Progenitor cell of endocrine pancreas (in vitro differentiated cells): ENCODE results near the gene MT1A. TPM values are rescaled to one million over a fixed set of nuclear protein-coding genes. Genes with fewer than 3 reads are reported as not detected.

ENCODE experiments used
- DNase-seq: peaks from one replicate; pipeline ENCODE4 v3.0.0; 2021; ENCODE audit warnings: low spot score; ENCODE audit not compliant: unreplicated experiment
- H3K27ac Mint-ChIP-seq: 2 replicates; pipeline ENCODE4 v1.8.0; 2021; ENCODE audit warnings: mild to moderate bottlenecking, moderate library complexity, mixed read lengths
- H3K27me3 Mint-ChIP-seq: 2 replicates; pipeline ENCODE4 v1.8.0; 2021; ENCODE audit warnings: mixed read lengths
- H3K36me3 Mint-ChIP-seq: 2 replicates; pipeline ENCODE4 v1.8.0; 2022; ENCODE audit warnings: mixed read lengths; ENCODE audit not compliant: insufficient read depth
- H3K4me1 Mint-ChIP-seq: 2 replicates; pipeline ENCODE4 v1.8.0; 2021; ENCODE audit warnings: low read depth, mixed read lengths
- H3K4me3 Mint-ChIP-seq: 2 replicates; pipeline ENCODE4 v1.8.0; 2021; ENCODE audit warnings: low read depth, mild to moderate bottlenecking, moderate library complexity, mixed read lengths
- H3K9me3 Mint-ChIP-seq: 2 replicates; pipeline ENCODE4 v1.8.0; 2021; ENCODE audit warnings: low read depth, mixed read lengths
- total RNA-seq: library from RNA; stranded (reverse); gene quantifications from 2 replicates; pipeline ENCODE4 v1.2.1, GENCODE V29; 2021
- TF ChIP-seq, protein P1 (sequence below): fragments of 200-600 bp; sonication (generic); IDR thresholded peaks from one replicate; pipeline ENCODE4 v1.5.0; 2021; ENCODE audit warnings: antibody characterized with exemption, mild to moderate bottlenecking; ENCODE audit not compliant: unreplicated experiment

MT1A gene
- total RNA-seq, 1 donor from 2014 or later, result not detected

DNA sequence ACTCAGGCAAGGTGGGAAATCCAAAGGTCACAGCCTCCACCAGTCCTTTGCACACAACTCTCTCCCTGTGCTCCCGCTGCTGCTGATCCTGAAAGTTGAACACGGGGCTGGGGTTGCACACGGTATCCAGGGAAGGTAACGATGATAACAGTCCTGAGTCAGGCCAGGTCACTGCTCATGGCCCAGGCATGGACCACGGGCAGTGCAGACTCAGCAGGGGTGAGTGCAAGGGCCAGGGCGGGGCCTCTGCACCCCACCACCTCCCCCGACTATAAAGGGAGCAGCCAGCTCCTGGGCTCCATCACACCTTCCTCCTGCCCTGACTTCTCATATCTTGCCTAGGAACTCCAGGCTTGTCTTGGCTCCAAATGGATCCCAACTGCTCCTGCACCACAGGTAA lies 13.1 kb downstream of the MT1A start, which contains the start of gene MT1B:
TSS of gene MT1B (plus strand) at position 301 of the 400 bp plus-strand sequence. CDS start at position 369, 68 bp downstream.
- Mint-ChIP-seq H3K4me3 (no peak within 1 kb of the TSS), H3K27ac (no peak within 1 kb of the TSS), H3K4me1 (no peaks in the 10 kb centered on the region), H3K36me3 (no peaks in the 10 kb centered on the region), H3K27me3 (peaks cover 85% of the 10 kb centered on the region), H3K9me3 (no peaks in the 10 kb centered on the region)
- TF ChIP-seq, protein P1, sequence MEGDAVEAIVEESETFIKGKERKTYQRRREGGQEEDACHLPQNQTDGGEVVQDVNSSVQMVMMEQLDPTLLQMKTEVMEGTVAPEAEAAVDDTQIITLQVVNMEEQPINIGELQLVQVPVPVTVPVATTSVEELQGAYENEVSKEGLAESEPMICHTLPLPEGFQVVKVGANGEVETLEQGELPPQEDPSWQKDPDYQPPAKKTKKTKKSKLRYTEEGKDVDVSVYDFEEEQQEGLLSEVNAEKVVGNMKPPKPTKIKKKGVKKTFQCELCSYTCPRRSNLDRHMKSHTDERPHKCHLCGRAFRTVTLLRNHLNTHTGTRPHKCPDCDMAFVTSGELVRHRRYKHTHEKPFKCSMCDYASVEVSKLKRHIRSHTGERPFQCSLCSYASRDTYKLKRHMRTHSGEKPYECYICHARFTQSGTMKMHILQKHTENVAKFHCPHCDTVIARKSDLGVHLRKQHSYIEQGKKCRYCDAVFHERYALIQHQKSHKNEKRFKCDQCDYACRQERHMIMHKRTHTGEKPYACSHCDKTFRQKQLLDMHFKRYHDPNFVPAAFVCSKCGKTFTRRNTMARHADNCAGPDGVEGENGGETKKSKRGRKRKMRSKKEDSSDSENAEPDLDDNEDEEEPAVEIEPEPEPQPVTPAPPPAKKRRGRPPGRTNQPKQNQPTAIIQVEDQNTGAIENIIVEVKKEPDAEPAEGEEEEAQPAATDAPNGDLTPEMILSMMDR, result no peak
- DNase-seq, result no peak

DNA sequence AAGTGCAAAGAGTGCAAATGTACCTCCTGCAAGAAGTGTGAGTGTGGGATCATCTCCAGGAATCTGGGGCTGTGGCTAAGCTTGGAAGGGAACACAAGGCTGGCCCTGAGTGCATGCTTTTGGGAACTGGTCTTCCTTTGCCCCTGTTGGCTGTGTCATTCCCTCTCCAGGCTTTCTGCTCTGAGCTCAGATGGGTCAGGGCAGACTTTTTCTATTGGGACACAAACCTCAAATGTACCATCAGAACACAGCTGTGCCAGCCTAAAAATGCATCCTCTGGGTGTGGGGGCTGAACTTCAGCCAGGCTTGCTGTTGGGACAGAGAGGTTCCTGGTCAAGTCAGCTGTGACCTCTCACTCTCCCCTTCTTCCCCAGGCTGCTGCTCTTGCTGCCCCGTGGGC lies 14.1 kb downstream of the MT1A start:
- DNase-seq, result no peak
- TF ChIP-seq, protein P1, result no peak
- Mint-ChIP-seq H3K27ac (no peak overlapping the region), H3K4me1 (no peaks in the 10 kb centered on the region), H3K9me3 (no peaks in the 10 kb centered on the region), H3K4me3 (no peak overlapping the region), H3K36me3 (no peaks in the 10 kb centered on the region), H3K27me3 (peaks cover 83% of the 10 kb centered on the region)

DNA sequence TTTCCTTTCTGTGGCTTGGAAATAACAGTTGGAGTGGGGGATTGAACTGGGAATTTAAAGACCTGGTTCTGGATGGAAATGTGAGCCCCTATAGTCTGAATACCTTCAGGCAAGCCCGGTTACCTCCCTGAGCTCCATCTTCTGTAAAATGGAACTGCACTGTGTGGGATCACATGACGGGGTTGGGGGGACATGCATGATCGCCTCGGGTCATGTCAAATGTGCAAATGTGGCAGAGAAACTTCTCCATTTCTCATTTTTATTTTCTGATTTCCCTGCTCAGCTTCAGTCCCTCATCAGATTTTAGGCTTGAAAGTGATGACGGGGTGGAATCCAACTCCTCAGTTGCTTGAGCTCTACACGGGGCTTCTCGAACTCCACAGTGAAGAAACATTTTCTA lies 14.8 kb downstream of the MT1A start:
- peaks cover 4% of the 10 kb centered on the region for H3K4me1 Mint-ChIP-seq
- no peaks in the 10 kb centered on the region for H3K36me3 Mint-ChIP-seq
- no peak overlapping the region for H3K4me3 Mint-ChIP-seq
- TF ChIP-seq, protein P1, result no peak
- no peak for DNase-seq
- no peaks in the 10 kb centered on the region for H3K9me3 Mint-ChIP-seq
- H3K27me3 Mint-ChIP-seq, result peaks cover 83% of the 10 kb centered on the region
- no peak overlapping the region for H3K27ac Mint-ChIP-seq

DNA sequence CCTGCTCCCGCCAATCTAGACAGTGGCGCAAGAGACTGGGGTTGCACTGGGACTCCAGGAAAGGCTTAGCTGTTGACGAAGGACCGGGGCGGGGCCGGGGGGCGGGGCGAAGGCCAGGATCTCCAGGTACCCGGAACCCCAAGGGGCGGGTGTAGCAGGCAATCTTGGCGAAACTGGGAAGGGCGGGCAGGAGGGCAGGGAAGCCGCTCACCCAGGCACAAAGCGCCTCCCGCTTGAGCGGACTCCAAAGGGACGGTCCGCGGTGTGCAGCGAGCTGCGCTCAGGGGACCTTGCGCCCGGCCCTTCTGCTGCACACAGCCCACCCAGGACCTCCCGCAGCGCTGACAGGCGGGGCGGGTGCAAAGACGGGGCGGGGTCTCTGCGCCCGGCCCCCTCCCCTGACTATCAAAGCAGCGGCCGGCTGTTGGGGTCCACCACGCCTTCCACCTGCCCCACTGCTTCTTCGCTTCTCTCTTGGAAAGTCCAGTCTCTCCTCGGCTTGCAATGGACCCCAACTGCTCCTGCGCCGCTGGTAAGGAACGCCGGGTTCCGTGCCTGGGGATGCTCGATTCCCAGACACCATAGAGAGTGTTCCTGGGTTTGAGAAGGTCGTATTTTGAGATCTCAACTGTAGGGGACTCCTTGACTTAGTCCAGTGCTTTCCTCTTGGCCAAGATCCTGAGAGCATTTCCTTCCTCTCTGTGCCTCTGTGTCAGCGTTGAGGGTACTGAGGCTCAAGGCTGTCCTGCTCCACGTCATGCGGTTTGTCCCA lies 19.3 kb downstream of the MT1A start, which contains the start of gene MT1F:
TSS of gene MT1F (plus strand) at position 405 of the 772 bp plus-strand sequence. CDS start at position 505, 100 bp downstream.
- Mint-ChIP-seq H3K4me1 (peaks cover 5% of the 10 kb centered on the region), H3K9me3 (no peaks in the 10 kb centered on the region), H3K36me3 (no peaks in the 10 kb centered on the region), H3K27ac (peak within 1 kb of the TSS; percentile 75), H3K27me3 (peaks cover 87% of the 10 kb centered on the region), H3K4me3 (peak within 1 kb of the TSS; percentile 84)
- DNase-seq, result peak; percentile 52
- TF ChIP-seq, protein P1, result no peak

DNA sequence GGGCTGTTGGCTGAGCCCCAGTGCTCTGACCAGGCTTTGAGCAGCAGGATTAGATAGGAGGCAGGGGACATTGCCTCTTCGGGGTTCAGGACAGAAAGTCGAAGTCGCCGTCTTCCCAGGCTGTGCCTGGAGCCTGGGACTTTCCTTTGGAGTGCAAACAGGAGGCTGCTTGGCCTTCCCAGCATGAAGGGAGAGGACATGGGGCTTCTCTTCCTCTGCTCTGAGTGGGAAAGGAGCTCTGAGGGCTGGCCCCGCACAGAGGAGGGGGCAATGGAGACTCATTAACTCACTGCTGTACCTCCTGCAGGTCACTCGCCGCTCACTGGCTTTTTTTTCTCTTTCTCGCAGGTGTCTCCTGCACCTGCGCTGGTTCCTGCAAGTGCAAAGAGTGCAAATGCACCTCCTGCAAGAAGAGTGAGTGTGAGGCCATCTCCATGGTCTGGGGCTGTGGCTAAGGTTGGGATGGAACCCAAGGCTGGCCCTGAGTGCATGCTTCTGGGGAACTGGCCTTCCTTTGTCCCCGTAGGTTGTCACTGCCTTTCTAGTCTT lies 19.9 kb downstream of the MT1A start:
- H3K27me3 Mint-ChIP-seq, result peaks cover 85% of the 10 kb centered on the region
- H3K36me3 Mint-ChIP-seq, result no peaks in the 10 kb centered on the region
- H3K4me1 Mint-ChIP-seq, result peaks cover 5% of the 10 kb centered on the region
- H3K27ac Mint-ChIP-seq, result no peak overlapping the region
- peak overlapping the region; percentile 84 for H3K4me3 Mint-ChIP-seq
- DNase-seq, result no peak
- H3K9me3 Mint-ChIP-seq, result no peaks in the 10 kb centered on the region
- TF ChIP-seq, protein P1, result no peak
